K562 (cell line): Measurements from ENCODE around the gene GPR152. TPM values are rescaled to one million over a fixed set of nuclear protein-coding genes. Genes with fewer than 3 reads are reported as not detected.
A peak's percentile ranks its signal among the peaks of the same experiment; 100 is the strongest.

Experiments
- ATAC-seq: fragments of 200-7000 bp; cut with Tn5 transposase; 3 replicates; pipeline ENCODE4 v1.9.1; 2020; ENCODE audit warnings: moderate library complexity
- BruUV-seq: library from RNA; stranded (reverse); fragments of 400-500 nt; replicated peaks from 2 replicates; lab custom pipeline; 2021; lab: Mats Ljungman, UMichigan
- CTCF ChIA-PET: fragments of 300-600 bp; formaldehyde crosslinking; extraction: SDS; loops from one replicate; lab custom pipeline; 2021; ENCODE audit warnings: low intra/inter-chr PET ratio; lab: Yijun Ruan, JAX
- POLR2A ChIA-PET: fragments of 300-600, 350-650 bp; sonication (Branson Sonifier 250); formaldehyde crosslinking; extraction: SDS; loops from one replicate; lab custom pipeline; 2021; ENCODE audit warnings: antibody characterized with exemption, inconsistent platforms; lab: Yijun Ruan, JAX
- DNase-seq, 4 experiments: peaks; one replicate each; pipeline versions ENCODE4 v3.0.0 to v3.0.0-alpha.2; 2011 to 2018; ENCODE audit warnings: low spot score in 3 of 4, mixed read lengths in 3 of 4; ENCODE audit errors: extremely low read depth in 1 of 4
- FAIRE-seq: peaks from 2 replicates; lab custom pipeline; 2011; peaks lifted over from hg19 to GRCh38; lab: Jason Lieb, UNC
- H2AFZ ChIP-seq: 2 replicates; pipeline ENCODE4 v1.6.0; 2011; ENCODE audit warnings: low read depth, low read length, control low read depth, inconsistent platforms
- H3K27ac ChIP-seq: fragments of 200-600 bp; 3 replicates; pipeline ENCODE4 v1.8.0; 2011; ENCODE audit warnings: low read depth, mild to moderate bottlenecking, control low read depth, inconsistent platforms, low read length, moderate library complexity, mixed read lengths; ENCODE audit errors: extremely low read depth
- H3K27me3 ChIP-seq, 2 experiments: fragments of 300-600 bp in 1 of 2; 2 replicates in 1 of 2; 3 replicates in 1 of 2; pipeline versions ENCODE4 v1.6.0 to v1.8.0; 2011; ENCODE audit warnings: inconsistent platforms in 2 of 2, low read length in 2 of 2, mild to moderate bottlenecking in 1 of 2, mixed read lengths in 1 of 2, moderate library complexity in 1 of 2; ENCODE audit not compliant: control insufficient read depth in 2 of 2, insufficient read depth in 2 of 2
- H3K36me3 ChIP-seq: fragments of 300-600 bp; 3 replicates; pipeline ENCODE4 v1.8.0; 2011; ENCODE audit warnings: mild to moderate bottlenecking, low read length, inconsistent platforms; ENCODE audit not compliant: control insufficient read depth, insufficient read depth
- H3K4me1 ChIP-seq, 2 experiments: fragments of 200-600 bp in 1 of 2; replicated peaks in 1 of 2; 2 replicates in 1 of 2; 3 replicates in 1 of 2; pipeline versions ENCODE4 v1.5.1 to v1.8.0; 2011; ENCODE audit warnings: inconsistent platforms in 2 of 2, low read length in 2 of 2, mild to moderate bottlenecking in 1 of 2, mixed read lengths in 1 of 2, moderate library complexity in 1 of 2; ENCODE audit not compliant: control insufficient read depth in 2 of 2, insufficient read depth in 2 of 2
- H3K4me2 ChIP-seq: 2 replicates; pipeline ENCODE4 v1.6.1; 2011; ENCODE audit warnings: low read length, control low read depth, inconsistent platforms, mixed read lengths; ENCODE audit not compliant: insufficient read depth
- H3K4me3 ChIP-seq: fragments of 200-600 bp; sonication (generic), shearing (Covaris generic); 2 replicates; pipeline ENCODE4 v1.5.1; 2016; ENCODE audit warnings: control low read depth, inconsistent platforms
- H3K79me2 ChIP-seq: fragments of 200-600 bp; 3 replicates; pipeline ENCODE4 v1.8.0; 2011; ENCODE audit warnings: low read length, inconsistent platforms; ENCODE audit not compliant: control insufficient read depth, insufficient read depth
- H3K9ac ChIP-seq, 2 experiments: 2 replicates each; pipeline versions ENCODE4 v1.6.0 to v1.6.1; 2011; ENCODE audit warnings: low read depth in 2 of 2, low read length in 2 of 2, control low read depth in 1 of 2, inconsistent platforms in 1 of 2, mild to moderate bottlenecking in 1 of 2, mixed read lengths in 1 of 2; ENCODE audit not compliant: insufficient read depth in 1 of 2
- H3K9me1 ChIP-seq: one replicate; pipeline ENCODE4 v1.6.0; 2011; ENCODE audit warnings: inconsistent platforms, mild to moderate bottlenecking, low read length, moderate library complexity; ENCODE audit not compliant: control insufficient read depth, insufficient read depth
- H3K9me3 ChIP-seq: replicated peaks from 2 replicates; pipeline ENCODE4 v1.5.1; 2011; ENCODE audit warnings: low read depth, low read length, inconsistent platforms; ENCODE audit not compliant: control insufficient read depth, insufficient read depth
- H4K20me1 ChIP-seq: replicated peaks from 2 replicates; pipeline ENCODE4 v1.6.1; 2011; ENCODE audit warnings: low read length, inconsistent platforms, mixed read lengths; ENCODE audit not compliant: control insufficient read depth, insufficient read depth
- POLR2B ChIP-seq: fragments of 450-650 bp; IDR thresholded peaks from 2 replicates; pipeline ENCODE4 v1.6.1; 2018; ENCODE audit warnings: low read depth; ENCODE audit not compliant: partially characterized antibody
- POLR2G ChIP-seq: fragments of 200-400 bp; formaldehyde crosslinking; IDR thresholded peaks from 2 replicates; pipeline ENCODE4 v1.6.1; 2017; ENCODE audit warnings: low read depth, mild to moderate bottlenecking, antibody characterized with exemption, low read length, moderate library complexity
- RBFOX2 ChIP-seq: fragments of 200-400 bp; formaldehyde crosslinking; IDR thresholded peaks from 2 replicates; pipeline ENCODE4 v1.6.1; 2017; ENCODE audit warnings: low read depth, mild to moderate bottlenecking, low read length, moderate library complexity
- SOX6 ChIP-seq: fragments of 450-650 bp; IDR thresholded peaks from 2 replicates; pipeline ENCODE4 v1.6.1; 2014; ENCODE audit warnings: mild to moderate bottlenecking
- WGBS: fragments of 100-300 bp; shearing (Covaris generic); methylation state at CpG from one replicate; pipeline ENCODE4 v1.1.6; 2016; ENCODE audit warnings: low coverage, mixed read lengths; ENCODE audit not compliant: insufficient coverage; ENCODE audit errors: missing lambda C conversion rate; 5-methylcytosine and 5-hydroxymethylcytosine counted together
- in situ Hi-C: fragments of 300-500 bp; cut with MboI; formaldehyde crosslinking; loops from 4 replicates; pipeline ENCODE4 v1.15.0; 2018; ENCODE audit warnings: inconsistent platforms, mixed read lengths
- intact Hi-C: fragments of 100-400 bp; cut with micrococcal nuclease; formaldehyde crosslinking; loops from 2 replicates; pipeline ENCODE4 v1.14.2; 2022
- polyA plus RNA-seq, 8 experiments: library from polyadenylated mRNA; depleted of rRNA in 4 of 8; stranded (reverse) in 5 of 8; unstranded in 3 of 8; fragments of >200 nt; fragmentation: Nextera tagmentation in 2 of 8; fragmentation: Illumina TruSeq in 1 of 8; extraction: Ambion mirVana in 2 of 8; extraction: Trizol in 1 of 8; gene quantifications; 2 replicates each; pipeline versions ENCODE4 v1.2.1 to v1.2.3, GENCODE V29; 2011 to 2014; ENCODE audit warnings: inconsistent platforms in 1 of 8, missing spikeins in 1 of 8
- total RNA-seq, 7 experiments: library from RNA; depleted of rRNA in 6 of 7; stranded (reverse); fragments of >200 nt in 6 of 7; fragmentation: Illumina TruSeq in 2 of 7; extraction: Trizol in 2 of 7; gene quantifications; 2 replicates each; pipeline versions ENCODE4 v1.2.1 to v1.2.3, GENCODE V29; 2011 to 2021; ENCODE audit warnings: low replicate concordance in 1 of 7

The GPR152 gene
- total and polyA plus RNA-seq, 9 of the 15 experiments (the other 6 are each of a cell fraction or from before 2014, with no cell fraction given) = not detected

DNA sequence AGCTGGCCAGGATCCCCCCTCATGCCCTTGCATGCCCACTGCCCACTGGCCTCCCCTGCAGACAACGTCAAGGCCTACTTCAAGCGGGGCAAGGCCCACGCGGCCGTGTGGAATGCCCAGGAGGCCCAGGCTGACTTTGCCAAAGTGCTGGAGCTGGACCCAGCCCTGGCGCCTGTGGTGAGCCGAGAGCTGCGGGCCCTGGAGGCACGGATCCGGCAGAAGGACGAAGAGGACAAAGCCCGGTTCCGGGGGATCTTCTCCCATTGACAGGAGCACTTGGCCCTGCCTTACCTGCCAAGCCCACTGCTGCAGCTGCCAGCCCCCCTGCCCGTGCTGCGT lies 38.2 kb upstream of the GPR152 start (continued):
- peak; percentile 45; the same call in 1 of the 2 replicates for TF ChIP-seq RBFOX2

DNA sequence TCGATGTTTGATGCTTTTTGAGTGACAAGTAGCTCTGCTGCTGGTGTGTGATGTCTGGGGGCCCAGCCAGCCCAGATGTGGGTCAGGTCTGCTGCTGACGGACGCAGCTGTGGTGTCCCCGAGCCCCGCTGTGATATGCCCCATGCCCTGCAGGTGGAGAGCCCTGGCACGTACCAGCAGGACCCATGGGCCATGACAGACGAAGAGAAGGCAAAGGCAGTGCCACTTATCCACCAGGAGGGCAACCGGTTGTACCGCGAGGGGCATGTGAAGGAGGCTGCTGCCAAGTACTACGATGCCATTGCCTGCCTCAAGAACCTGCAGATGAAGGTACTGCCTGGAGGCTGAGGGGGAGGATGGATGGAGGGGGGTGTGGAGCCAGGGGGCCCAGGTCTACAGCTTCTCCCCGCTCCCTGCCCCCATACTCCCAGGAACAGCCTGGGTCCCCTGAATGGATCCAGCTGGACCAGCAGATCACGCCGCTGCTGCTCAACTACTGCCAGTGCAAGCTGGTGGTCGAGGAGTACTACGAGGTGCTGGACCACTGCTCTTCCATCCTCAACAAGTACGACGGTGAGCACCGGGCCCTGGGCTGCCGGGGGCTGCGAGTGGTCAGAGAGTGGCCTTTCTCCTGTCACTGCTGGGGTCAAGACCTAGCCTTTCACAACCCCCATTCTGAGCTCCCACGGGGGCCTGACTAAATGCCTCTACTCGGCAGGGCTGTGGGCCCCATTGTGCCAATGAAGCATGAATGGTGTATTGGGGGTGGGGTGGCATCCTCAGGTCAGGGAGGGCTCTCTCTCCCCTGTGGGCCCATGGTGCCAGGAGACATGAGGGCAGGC lies 37.6 kb upstream of the GPR152 start:
- Histone ChIP-seq H3K9me3 (no peaks in the 10 kb centered on the region), H4K20me1 (no peaks in the 10 kb centered on the region), H3K36me3 (peaks cover 75% of the 10 kb centered on the region; the same call in 2 of the 3 replicates), H3K27ac (no peak overlapping the region), H3K4me1 (peaks cover 9 to 77% of the 10 kb centered on the region in 2 experiments), H2AFZ (no peak overlapping the region), H3K4me2 (no peak overlapping the region), H3K79me2 (peaks cover 13% of the 10 kb centered on the region; the same call in 1 of the 3 replicates), H3K4me3 (no peak overlapping the region), H3K27me3 (no peaks in the 10 kb centered on the region), H3K9ac (peak overlapping the region in 1 of 2 experiments; percentile 64; a peak in 2 of 4 replicates), H3K9me1 (no peaks in the 10 kb centered on the region)
- no peak for ATAC-seq
- CTCF ChIA-PET = no interaction called here
- TF ChIP-seq SOX6 (no peak), POLR2G (peak; percentile 68), POLR2B (peak; percentile 8)
- no peak for FAIRE-seq
- no peak for DNase-seq
- intact Hi-C loops = no loop called here
- POLR2A ChIA-PET = interaction anchor here (0.6 to 1.6 kb wide), 4 partner anchors 9 to 922 kb away, joined by 3 to 9 read pairs (median 4); no protein-coding TSS in a partner anchor
- WGBS = 86% methylated on average over 22 of the region's 23 CpGs
- TSS peak; percentile 65 for BruUV-seq
- in situ Hi-C loops = no loop called here
